Endodermal cell (in vitro differentiated cells): ENCODE results near the gene STAC2. TPM values are rescaled to one million over a fixed set of nuclear protein-coding genes. Genes with fewer than 3 reads are reported as not detected.
A peak's percentile ranks its signal among the peaks of the same experiment; 100 is the strongest.

Source experiments
- DNase-seq: peaks from one replicate; pipeline ENCODE4 v3.0.0-alpha.2; 2017
- H3K27ac ChIP-seq: 2 replicates; pipeline ENCODE4 v1.5.1; 2013; ENCODE audit warnings: mild to moderate bottlenecking, low read depth, low read length, moderate library complexity
- H3K27me3 ChIP-seq: 2 replicates; pipeline ENCODE4 v1.6.1; 2013; ENCODE audit warnings: mild to moderate bottlenecking, low read length, moderate library complexity; ENCODE audit not compliant: insufficient read depth, control insufficient read depth, poor library complexity, severe bottlenecking
- H3K36me3 ChIP-seq: 2 replicates; pipeline ENCODE4 v1.7.0; 2013; ENCODE audit warnings: mild to moderate bottlenecking, low read length, moderate library complexity; ENCODE audit not compliant: control insufficient read depth, insufficient read depth
- H3K4me1 ChIP-seq: one replicate; pipeline ENCODE4 v1.7.0; 2013; ENCODE audit warnings: low read length; ENCODE audit not compliant: control insufficient read depth, insufficient read depth
- H3K4me3 ChIP-seq: 2 replicates; pipeline ENCODE4 v1.5.1; 2013; ENCODE audit warnings: mild to moderate bottlenecking, low read length, moderate library complexity
- H3K9ac ChIP-seq: 2 replicates; pipeline ENCODE4 v1.6.1; 2013; ENCODE audit warnings: mild to moderate bottlenecking, low read length, moderate library complexity; ENCODE audit not compliant: poor library complexity, severe bottlenecking; ENCODE audit errors: extremely low read depth
- H3K9me3 ChIP-seq: 2 replicates; pipeline ENCODE4 v1.6.1; 2013; ENCODE audit warnings: mild to moderate bottlenecking, low read length, moderate library complexity; ENCODE audit not compliant: control insufficient read depth
- H3K27ac Mint-ChIP-seq: 2 replicates; pipeline ENCODE4 v1.8.0; 2020; ENCODE audit warnings: mixed read lengths
- H3K27me3 Mint-ChIP-seq: 2 replicates; pipeline ENCODE4 v1.8.0; 2021; ENCODE audit warnings: mild to moderate bottlenecking, mixed read lengths; ENCODE audit not compliant: insufficient read depth
- H3K36me3 Mint-ChIP-seq: 2 replicates; pipeline ENCODE4 v1.8.0; 2020; ENCODE audit warnings: low read depth, mixed read lengths
- H3K4me1 Mint-ChIP-seq: 2 replicates; pipeline ENCODE4 v1.8.0; 2020; ENCODE audit warnings: mixed read lengths
- H3K4me3 Mint-ChIP-seq: 2 replicates; pipeline ENCODE4 v1.8.0; 2020; ENCODE audit warnings: mild to moderate bottlenecking, moderate library complexity, mixed read lengths
- H3K9me3 Mint-ChIP-seq: 2 replicates; pipeline ENCODE4 v1.8.0; 2020; ENCODE audit warnings: mild to moderate bottlenecking, mixed read lengths
- CTCF ChIP-seq: fragments of 200-600 bp; sonication (generic); conservative IDR thresholded peaks from 2 replicates; pipeline ENCODE4 v1.5.0; 2021; ENCODE audit warnings: antibody characterized with exemption, mild to moderate bottlenecking
- WGBS, 2 experiments: methylation state at CpG; one replicate each; pipeline versions ENCODE4 v1.1.5 to v1.1.7; 2013; ENCODE audit warnings: missing lambda C conversion rate in 2 of 2, mixed read lengths in 1 of 2; ENCODE audit not compliant: insufficient coverage in 1 of 2, insufficient read length in 1 of 2; 5-methylcytosine and 5-hydroxymethylcytosine counted together
- total RNA-seq, 2 donors: library from RNA; stranded (reverse); fragmentation: NEBNext Ultra II Directional in 1 of 2; extraction: Animal tissue kit (Norgen Biotek cat#: 25700) in 1 of 2; gene quantifications; 2 replicates in 1 of 2; 3 replicates in 1 of 2; pipeline ENCODE4 v1.2.1, GENCODE V29; 2021

The STAC2 gene
- total RNA-seq, 2 donors from 2014 or later = 0.35 to 0.46 TPM

GRCh38 chr17:39174920-39175694, 50.6 kb downstream of the STAC2 start:
- peaks cover 18% of the 10 kb centered on the region for H3K36me3 ChIP-seq

GRCh38 chr17:39173526-39174274, 52.0 kb downstream of the STAC2 start:
- peaks cover 20% of the 10 kb centered on the region for H3K36me3 Mint-ChIP-seq
- WGBS, 2 experiments = 78 to 87% methylated on average over 5 to 10 of the region's 10 CpGs
- no peak overlapping the region for H3K27ac ChIP-seq

More at GRCh38 chr17:39174920-39175694, 50.6 kb downstream of the STAC2 start:
- no peaks in the 10 kb centered on the region for H3K9me3 Mint-ChIP-seq
- DNase-seq = peak; percentile 97
- Histone ChIP-seq H3K4me1 (no peaks in the 10 kb centered on the region), H3K9me3 (no peaks in the 10 kb centered on the region), H3K27ac (no peak overlapping the region), H3K27me3 (no peaks in the 10 kb centered on the region), H3K9ac (no peak overlapping the region), H3K4me3 (no peak overlapping the region)
- H3K27ac Mint-ChIP-seq = peak overlapping the region; percentile 35
- peak; percentile 97 for TF ChIP-seq CTCF
- WGBS, 2 experiments = 65% methylated on average over 25 to 35 of the region's 35 CpGs
- H3K27me3 Mint-ChIP-seq = no peaks in the 10 kb centered on the region
- H3K4me1 Mint-ChIP-seq = peaks cover 11% of the 10 kb centered on the region
- H3K4me3 Mint-ChIP-seq = peak overlapping the region; percentile 43
- peaks cover 26% of the 10 kb centered on the region for H3K36me3 Mint-ChIP-seq

GRCh38 chr17:39173080-39173479, 52.7 kb downstream of the STAC2 start:
- H3K27me3 Mint-ChIP-seq = peaks cover 7% of the 10 kb centered on the region
- peaks cover 17% of the 10 kb centered on the region for H3K36me3 Mint-ChIP-seq
- H3K4me3 Mint-ChIP-seq = no peak overlapping the region
- H3K9ac ChIP-seq = no peak overlapping the region
- H3K27ac Mint-ChIP-seq = peak overlapping the region; percentile 15
- no peaks in the 10 kb centered on the region for H3K27me3 ChIP-seq
- DNase-seq = no peak
- WGBS, 2 experiments = 93% methylated on average over 5 of the region's 5 CpGs; no CpG with 5 or more reads in 1 of the 2 experiments
- no peak for TF ChIP-seq CTCF
- no peaks in the 10 kb centered on the region for H3K4me1 ChIP-seq
- H3K9me3 ChIP-seq = no peaks in the 10 kb centered on the region
- peaks cover 7% of the 10 kb centered on the region for H3K9me3 Mint-ChIP-seq
- H3K27ac ChIP-seq = no peak overlapping the region
- H3K4me1 Mint-ChIP-seq = peaks cover 11% of the 10 kb centered on the region
- H3K36me3 ChIP-seq = peaks cover 17% of the 10 kb centered on the region
- no peak overlapping the region for H3K4me3 ChIP-seq

More at GRCh38 chr17:39173526-39174274, 52.0 kb downstream of the STAC2 start:
- H3K4me1 Mint-ChIP-seq = peaks cover 11% of the 10 kb centered on the region
- H3K27me3 Mint-ChIP-seq = peaks cover 7% of the 10 kb centered on the region
- Histone ChIP-seq H3K36me3 (peaks cover 18% of the 10 kb centered on the region), H3K9ac (no peak overlapping the region), H3K4me3 (no peak overlapping the region), H3K9me3 (no peaks in the 10 kb centered on the region), H3K4me1 (no peaks in the 10 kb centered on the region), H3K27me3 (no peaks in the 10 kb centered on the region)
- peaks cover 3% of the 10 kb centered on the region for H3K9me3 Mint-ChIP-seq
- H3K27ac Mint-ChIP-seq = peak overlapping the region; percentile 15
- no peak for DNase-seq
- no peak overlapping the region for H3K4me3 Mint-ChIP-seq
- no peak for TF ChIP-seq CTCF
